Measurements from ENCODE around the gene RBP2.

Gene RBP2

DNA sequence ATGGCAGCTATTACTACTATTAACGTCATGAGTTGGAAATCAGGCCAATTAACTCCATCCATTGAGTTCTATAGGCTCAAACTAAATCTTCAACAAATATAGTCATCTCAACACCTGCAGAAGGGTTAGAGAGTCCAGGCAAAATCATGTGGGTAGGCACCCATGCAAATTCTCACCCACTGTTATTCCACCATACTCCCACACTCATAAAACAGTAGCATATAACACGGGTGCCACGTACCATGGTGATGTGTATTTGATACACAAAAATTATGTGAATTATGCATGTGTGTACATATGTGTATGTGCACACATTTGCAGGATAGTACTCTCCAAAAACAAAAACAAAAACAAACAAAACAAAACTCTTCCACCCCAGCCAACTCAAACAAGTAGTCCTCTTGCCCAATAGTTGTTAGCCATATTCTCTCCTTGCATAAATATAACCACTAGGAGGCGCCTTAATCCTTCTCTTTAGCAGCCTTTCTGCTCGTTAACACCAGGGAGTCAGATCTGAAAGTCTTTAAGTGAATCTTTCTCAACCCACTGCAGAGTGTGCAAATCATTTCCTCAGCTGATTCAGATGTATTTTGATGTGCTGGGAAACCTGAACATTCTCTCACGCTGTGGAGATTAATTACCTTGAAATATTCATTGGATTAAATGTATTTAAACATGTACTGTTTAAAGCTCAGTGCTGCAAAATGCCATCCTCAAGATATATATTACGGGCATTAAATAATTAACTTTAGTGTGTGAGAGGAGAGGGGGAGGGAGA, 48.8 kb downstream of the RBP2 start:
- Histone ChIP-seq H3K4me2 (ENCODE audit: low read depth, low read length, poor library complexity, severe bottlenecking) (no peak overlapping the region), H3K27me3 (ENCODE audit: low read length) (no peaks in the 10 kb centered on the region)

DNA sequence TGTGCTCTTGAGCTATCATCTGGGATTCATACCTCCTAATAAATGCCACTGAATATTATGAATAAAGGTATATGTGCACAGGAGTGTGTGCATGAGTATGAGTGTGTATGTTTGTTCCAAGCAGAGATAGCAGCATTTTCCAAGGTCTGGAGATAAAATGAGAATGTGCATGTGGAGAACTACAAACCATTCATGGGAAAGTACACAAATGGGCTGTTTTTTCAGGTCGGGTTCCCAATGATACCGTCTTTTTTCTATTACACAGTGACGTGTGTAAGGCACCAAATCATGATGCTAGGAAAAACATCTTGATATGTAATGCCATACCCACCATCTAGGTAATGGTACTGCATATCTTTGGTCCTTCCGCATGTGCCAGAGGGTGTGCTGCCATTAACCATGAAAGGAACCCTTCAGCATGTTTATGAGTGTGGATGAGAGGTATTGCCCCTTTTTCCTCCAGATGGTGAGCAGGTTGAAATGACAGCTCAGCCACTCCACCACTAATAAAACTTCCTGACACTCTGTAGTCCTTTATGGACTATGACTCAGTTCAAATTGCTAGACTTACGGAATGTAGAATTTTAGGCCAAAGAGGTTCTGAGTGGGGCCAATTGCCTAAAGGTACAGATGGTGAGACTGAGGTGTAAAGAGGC, 50.4 kb downstream of the RBP2 start:
- TF ChIP-seq, protein P1, sequence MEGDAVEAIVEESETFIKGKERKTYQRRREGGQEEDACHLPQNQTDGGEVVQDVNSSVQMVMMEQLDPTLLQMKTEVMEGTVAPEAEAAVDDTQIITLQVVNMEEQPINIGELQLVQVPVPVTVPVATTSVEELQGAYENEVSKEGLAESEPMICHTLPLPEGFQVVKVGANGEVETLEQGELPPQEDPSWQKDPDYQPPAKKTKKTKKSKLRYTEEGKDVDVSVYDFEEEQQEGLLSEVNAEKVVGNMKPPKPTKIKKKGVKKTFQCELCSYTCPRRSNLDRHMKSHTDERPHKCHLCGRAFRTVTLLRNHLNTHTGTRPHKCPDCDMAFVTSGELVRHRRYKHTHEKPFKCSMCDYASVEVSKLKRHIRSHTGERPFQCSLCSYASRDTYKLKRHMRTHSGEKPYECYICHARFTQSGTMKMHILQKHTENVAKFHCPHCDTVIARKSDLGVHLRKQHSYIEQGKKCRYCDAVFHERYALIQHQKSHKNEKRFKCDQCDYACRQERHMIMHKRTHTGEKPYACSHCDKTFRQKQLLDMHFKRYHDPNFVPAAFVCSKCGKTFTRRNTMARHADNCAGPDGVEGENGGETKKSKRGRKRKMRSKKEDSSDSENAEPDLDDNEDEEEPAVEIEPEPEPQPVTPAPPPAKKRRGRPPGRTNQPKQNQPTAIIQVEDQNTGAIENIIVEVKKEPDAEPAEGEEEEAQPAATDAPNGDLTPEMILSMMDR (IDR thresholded peaks at IDR 0.05; ENCODE audit: insufficient read depth, low read length, poor library complexity, severe bottlenecking) = no peak
- TF ChIP-seq EZH2phosphoT487 (conservative IDR thresholded peaks at IDR 0.05; ENCODE audit: low read length) = no peak
- Histone ChIP-seq H3F3A (ENCODE audit: insufficient read depth) (no peaks in the 10 kb centered on the region), H4K20me1 (ENCODE audit: low read depth, low read length) (no peaks in the 10 kb centered on the region), H3K4me2 (ENCODE audit: low read depth, low read length, poor library complexity, severe bottlenecking) (no peak overlapping the region), H3K9ac (ENCODE audit: low read length) (no peak overlapping the region), H3K9me2 (replicated peaks; ENCODE audit: insufficient read depth, low read length) (no peaks in the 10 kb centered on the region), H3K79me2 (ENCODE audit: insufficient read depth, low read length) (no peaks in the 10 kb centered on the region), H3K4me3 (ENCODE audit: insufficient read depth, low read length, poor library complexity, severe bottlenecking) (no peak overlapping the region), H3K27me3 (ENCODE audit: low read length) (no peaks in the 10 kb centered on the region), H3K36me3 (ENCODE audit: low read length) (no peaks in the 10 kb centered on the region), H3K9me3 (ENCODE audit: insufficient read depth, low read length) (no peaks in the 10 kb centered on the region), H2AFZ (ENCODE audit: low read depth, low read length, severe bottlenecking) (no peak overlapping the region), H3K27ac (ENCODE audit: low read depth, low read length) (no peak overlapping the region)

More for the DNA sequence above, 48.8 kb downstream of the RBP2 start:
- H3K79me2 ChIP-seq (ENCODE audit: insufficient read depth, low read length) = no peaks in the 10 kb centered on the region
- no peaks in the 10 kb centered on the region for H3K36me3 ChIP-seq (ENCODE audit: low read length)
- H4K20me1 ChIP-seq (ENCODE audit: low read depth, low read length) = no peaks in the 10 kb centered on the region
- H3K9me3 ChIP-seq (ENCODE audit: insufficient read depth, low read length) = no peaks in the 10 kb centered on the region
- H2AFZ ChIP-seq (ENCODE audit: low read depth, low read length, severe bottlenecking) = no peak overlapping the region
- H3K27ac ChIP-seq (ENCODE audit: low read depth, low read length) = no peak overlapping the region
- H3K4me3 ChIP-seq (ENCODE audit: insufficient read depth, low read length, poor library complexity, severe bottlenecking) = no peak overlapping the region
- H3K9me2 ChIP-seq (replicated peaks; ENCODE audit: insufficient read depth, low read length) = no peaks in the 10 kb centered on the region
- H3K9ac ChIP-seq (ENCODE audit: low read length) = no peak overlapping the region
- TF ChIP-seq EZH2phosphoT487 (conservative IDR thresholded peaks at IDR 0.05; ENCODE audit: low read length) = no peak
- TF ChIP-seq, protein P1 (IDR thresholded peaks at IDR 0.05; ENCODE audit: insufficient read depth, low read length, poor library complexity, severe bottlenecking) = peak; percentile 68
- H3F3A ChIP-seq (ENCODE audit: insufficient read depth) = no peaks in the 10 kb centered on the region

GRCh38 chr3:139423232-139423631, 53.1 kb downstream of the RBP2 start:
- Histone ChIP-seq H3F3A (ENCODE audit: insufficient read depth) (no peaks in the 10 kb centered on the region), H3K27me3 (ENCODE audit: low read length) (no peaks in the 10 kb centered on the region), H3K4me2 (ENCODE audit: low read depth, low read length, poor library complexity, severe bottlenecking) (no peak overlapping the region), H4K20me1 (ENCODE audit: low read depth, low read length) (no peaks in the 10 kb centered on the region), H3K27ac (ENCODE audit: low read depth, low read length) (no peak overlapping the region), H3K9me2 (replicated peaks; ENCODE audit: insufficient read depth, low read length) (no peaks in the 10 kb centered on the region), H3K4me3 (ENCODE audit: insufficient read depth, low read length, poor library complexity, severe bottlenecking) (no peak overlapping the region), H3K9ac (ENCODE audit: low read length) (no peak overlapping the region), H3K36me3 (ENCODE audit: low read length) (no peaks in the 10 kb centered on the region), H3K79me2 (ENCODE audit: insufficient read depth, low read length) (no peaks in the 10 kb centered on the region), H3K9me3 (ENCODE audit: insufficient read depth, low read length) (no peaks in the 10 kb centered on the region), H2AFZ (ENCODE audit: low read depth, low read length, severe bottlenecking) (no peak overlapping the region)
- TF ChIP-seq, protein P1 (IDR thresholded peaks at IDR 0.05; ENCODE audit: insufficient read depth, low read length, poor library complexity, severe bottlenecking) = no peak
- no peak for TF ChIP-seq EZH2phosphoT487 (conservative IDR thresholded peaks at IDR 0.05; ENCODE audit: low read length)
